ENCODE results near the gene TDRKH. TPM values are rescaled to one million over a fixed set of nuclear protein-coding genes. Genes with fewer than 3 reads are reported as not detected.
"Not testable (repeated sequence)": the region's sequence is repeated elsewhere in the genome, so short reads cannot be mapped to it uniquely, and the experiment has no call there.

TDRKH gene
- total RNA-seq, 1 donor from 2014 or later: 6.0 TPM

GRCh38 chr1:151802372-151802771, 12.1 kb upstream of the TDRKH start:
- no peak for DNase-seq

- no peak for DNase-seq
Observed at GRCh38 chr1:151801846-151802245, 11.5 kb upstream of the TDRKH start.

GRCh38 chr1:151801310-151801820, 11.1 kb upstream of the TDRKH start:
- DNase-seq: no peak

GRCh38 chr1:151800830-151801229, 10.5 kb upstream of the TDRKH start:
- DNase-seq: no peak

- no peak for DNase-seq
Observed at GRCh38 chr1:151799179-151800022, 9.1 kb upstream of the TDRKH start.

GRCh38 chr1:151798571-151798970, 8.3 kb upstream of the TDRKH start:
- DNase-seq: no peak

- no peak for DNase-seq
Observed at GRCh38 chr1:151790940-151791651, 796 bp upstream of the TDRKH start.

- no peak for DNase-seq
Observed at GRCh38 chr1:151787689-151788088, 2.6 kb downstream of the TDRKH start.

- DNase-seq: no peak
Observed at GRCh38 chr1:151783796-151784195, 6.5 kb downstream of the TDRKH start.

GRCh38 chr1:151782741-151783140, 7.6 kb downstream of the TDRKH start:
- no peak for DNase-seq

- DNase-seq: not testable (repeated sequence)
Observed at GRCh38 chr1:151782026-151782425, 8.3 kb downstream of the TDRKH start.

- not testable (repeated sequence) for DNase-seq
Observed at GRCh38 chr1:151780736-151781135, 9.6 kb downstream of the TDRKH start.

GRCh38 chr1:151779852-151780251, 10.4 kb downstream of the TDRKH start:
- no peak for DNase-seq

- DNase-seq: no peak
Observed at GRCh38 chr1:151777317-151777716, 13.0 kb downstream of the TDRKH start.

GRCh38 chr1:151776665-151777062, 13.6 kb downstream of the TDRKH start:
- DNase-seq: no peak

- DNase-seq: no peak
Observed at GRCh38 chr1:151775894-151776664, 14.2 kb downstream of the TDRKH start.

GRCh38 chr1:151774256-151774922, 15.9 kb downstream of the TDRKH start:
- DNase-seq: no peak

- no peak for DNase-seq
Observed at GRCh38 chr1:151773702-151774101, 16.6 kb downstream of the TDRKH start.

GRCh38 chr1:151769270-151769669, 21.0 kb downstream of the TDRKH start:
- not testable (repeated sequence) for DNase-seq

- not testable (repeated sequence) for DNase-seq
Observed at GRCh38 chr1:151768351-151769066, 21.8 kb downstream of the TDRKH start.

GRCh38 chr1:151763990-151764389, 26.3 kb downstream of the TDRKH start:
- no peak for DNase-seq

Data from skin of body (tissue), 2 donors.